GM19463 (cell line): ENCODE results near the gene SPSB2.

ENCODE experiments used
- ATAC-seq: cut with Tn5 transposase; IDR thresholded peaks from one replicate; pipeline ENCODE4 v1.9.1; 2021; ENCODE audit warnings: mild to moderate bottlenecking, moderate library complexity; ENCODE audit not compliant: unreplicated experiment

The SPSB2 gene

DNA sequence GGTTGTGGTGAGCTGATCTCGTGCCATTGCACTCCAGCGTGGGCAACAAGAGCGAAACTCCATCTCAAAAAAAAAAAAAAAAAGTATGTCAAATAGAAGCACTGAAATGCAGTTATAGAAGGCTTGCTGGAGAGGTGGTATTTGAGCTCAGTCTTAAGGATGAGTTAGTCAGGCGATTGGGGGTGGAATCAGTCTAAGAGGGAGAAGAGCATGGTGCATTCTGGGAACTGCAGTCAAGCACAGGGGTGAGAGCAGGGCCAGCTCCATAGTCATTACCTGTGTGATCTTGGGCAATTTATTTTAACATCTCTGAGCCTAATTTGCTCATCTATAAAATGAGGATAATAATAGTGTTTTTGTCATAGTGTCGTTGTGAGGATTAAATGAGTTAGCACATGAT, 38.2 kb downstream of the SPSB2 start:
- no peak for ATAC-seq

DNA sequence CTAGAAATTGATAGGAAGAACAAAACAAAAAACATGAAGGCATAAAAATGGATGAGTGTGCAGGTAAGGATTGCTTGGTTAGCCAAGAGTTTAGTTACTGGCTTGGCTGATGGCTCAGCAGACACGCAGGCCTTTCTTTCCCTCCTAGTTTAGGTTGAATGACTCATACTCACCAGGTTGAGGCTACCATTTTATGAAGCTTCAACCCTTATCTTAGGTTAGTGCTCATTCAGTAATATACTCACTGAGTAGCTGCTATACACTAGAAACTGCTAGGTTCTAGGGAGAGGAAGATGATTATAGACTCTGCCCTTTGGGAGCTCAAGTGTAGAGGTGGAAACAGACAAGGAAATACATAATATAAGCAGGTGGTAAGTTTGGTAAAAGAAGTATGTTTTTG, 38.8 kb downstream of the SPSB2 start:
- ATAC-seq = no peak

DNA sequence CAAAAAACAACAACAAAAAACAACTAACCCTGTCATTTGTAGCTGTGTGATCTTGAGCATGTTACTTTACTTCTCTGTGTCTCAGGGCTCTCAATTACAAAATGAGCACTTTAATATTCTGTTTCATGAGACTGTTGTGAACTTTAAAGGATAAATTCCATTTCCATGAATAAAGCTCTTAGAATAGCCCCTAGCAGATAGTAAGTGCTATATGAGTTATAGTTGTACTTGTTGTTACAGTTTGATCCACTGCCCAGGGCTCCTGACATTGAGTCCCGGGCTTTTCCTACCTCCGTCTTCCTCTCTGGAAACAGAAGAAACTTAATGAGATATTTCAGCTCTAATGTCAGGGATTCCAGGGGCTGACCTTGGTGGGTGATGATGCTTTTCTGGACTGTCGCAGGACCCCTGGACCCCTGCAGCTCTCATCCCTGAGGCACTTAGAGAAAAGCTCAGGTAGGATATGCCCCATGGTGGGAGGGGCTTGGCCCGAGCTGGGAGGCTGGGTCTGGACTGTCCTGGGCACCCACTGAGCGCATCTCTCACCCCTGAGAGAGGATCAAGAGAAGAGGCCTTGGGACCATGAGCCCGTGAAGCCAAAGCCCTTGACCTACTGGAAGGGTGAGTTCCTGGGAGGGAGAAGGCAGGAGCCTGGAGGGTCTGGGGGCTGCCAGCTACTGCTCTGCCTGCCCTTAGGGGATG, 39.8 kb downstream of the SPSB2 start:
- ATAC-seq = no peak

DNA sequence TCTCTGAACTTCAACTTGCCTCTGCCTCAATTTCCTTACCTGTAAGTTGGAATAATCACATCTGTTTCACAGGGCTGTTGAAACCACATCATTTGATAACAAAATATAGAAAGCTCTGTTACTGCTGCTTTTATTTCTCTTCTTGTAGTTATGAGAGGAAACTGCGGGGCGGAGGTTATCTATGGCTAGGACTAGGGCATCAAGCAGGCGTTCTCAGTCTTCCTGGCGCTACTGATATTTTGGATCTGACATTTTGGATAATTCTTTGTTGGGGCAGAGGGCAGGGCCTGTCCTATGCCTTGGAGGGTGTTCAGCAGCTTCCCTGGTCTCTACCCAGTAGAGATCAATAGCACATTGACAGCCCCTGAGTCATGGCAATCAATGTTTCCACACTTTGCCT, 41.0 kb downstream of the SPSB2 start:
- ATAC-seq = no peak

DNA sequence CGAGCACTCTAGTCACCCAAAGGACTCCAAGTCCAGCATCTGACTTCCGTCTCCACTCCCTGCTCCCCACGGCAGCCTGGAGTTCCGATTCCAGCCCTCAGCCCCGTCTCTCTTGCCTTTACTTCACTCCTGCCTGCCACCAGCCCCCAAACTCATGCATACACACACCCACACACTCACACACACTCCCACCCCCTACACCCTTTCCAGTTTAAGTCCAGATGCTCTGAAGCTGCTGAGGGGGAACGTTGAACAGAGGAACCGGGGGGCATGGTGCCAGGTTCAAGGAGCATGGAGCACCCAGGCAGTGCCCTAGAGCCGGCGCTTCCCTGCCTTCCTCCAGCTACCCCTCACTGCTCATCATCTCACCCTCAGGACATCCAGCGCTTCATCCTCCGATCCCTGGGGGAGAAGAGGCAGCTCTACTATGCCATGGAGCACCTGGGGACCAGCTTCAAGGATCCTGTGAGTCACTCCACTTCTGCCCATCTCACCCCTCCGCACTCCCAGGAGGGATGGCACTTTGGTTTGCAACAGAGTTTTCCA, 41.6 kb downstream of the SPSB2 start:
- ATAC-seq = no peak

DNA sequence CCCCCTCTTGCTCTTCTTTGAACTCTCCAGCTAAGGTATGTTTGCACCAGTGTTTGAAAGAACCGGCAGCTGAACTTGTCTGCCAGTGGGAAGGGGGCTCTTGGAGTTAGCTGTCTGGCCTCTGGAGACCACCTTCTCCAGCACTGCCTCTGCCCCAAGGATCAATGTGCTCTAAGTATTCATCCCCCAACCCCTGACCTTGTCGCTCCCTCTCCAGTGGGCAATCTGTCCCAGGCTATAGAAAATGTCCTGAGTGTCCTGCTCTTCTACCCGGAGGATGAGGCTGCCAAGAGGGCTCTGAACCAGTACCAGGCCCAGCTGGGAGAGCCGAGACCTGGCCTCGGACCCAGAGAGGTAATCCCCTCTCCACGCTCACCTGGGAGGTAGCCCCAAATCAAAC, 42.1 kb downstream of the SPSB2 start:
- ATAC-seq = no peak

DNA sequence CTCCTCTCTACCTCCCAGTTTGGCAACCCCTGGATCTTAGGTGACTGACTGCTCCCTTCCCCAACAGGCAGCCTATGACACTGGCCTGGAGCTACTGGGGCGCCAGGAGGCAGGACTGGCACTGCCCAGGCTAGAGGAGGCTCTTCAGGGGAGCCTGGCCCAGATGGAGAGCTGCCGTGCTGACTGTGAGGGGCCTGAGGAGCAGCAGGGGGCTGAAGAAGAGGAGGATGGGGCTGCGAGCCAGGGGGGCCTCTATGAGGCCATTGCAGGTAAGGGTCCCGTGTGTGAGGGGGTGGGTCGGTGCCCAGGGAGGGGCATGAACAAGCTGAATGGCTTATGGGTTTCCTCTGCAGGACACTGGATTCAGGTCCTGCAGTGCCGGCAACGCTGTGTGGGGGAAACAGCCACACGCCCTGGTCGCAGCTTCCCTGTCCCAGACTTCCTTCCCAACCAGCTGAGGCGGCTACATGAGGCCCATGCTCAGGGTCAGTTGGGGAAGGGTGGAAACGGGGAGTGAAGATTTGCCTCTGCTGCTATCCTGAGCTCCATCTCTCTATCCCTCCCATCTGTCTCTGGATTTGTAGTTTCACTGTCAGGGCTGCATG, 42.7 kb downstream of the SPSB2 start:
- no peak for ATAC-seq

DNA sequence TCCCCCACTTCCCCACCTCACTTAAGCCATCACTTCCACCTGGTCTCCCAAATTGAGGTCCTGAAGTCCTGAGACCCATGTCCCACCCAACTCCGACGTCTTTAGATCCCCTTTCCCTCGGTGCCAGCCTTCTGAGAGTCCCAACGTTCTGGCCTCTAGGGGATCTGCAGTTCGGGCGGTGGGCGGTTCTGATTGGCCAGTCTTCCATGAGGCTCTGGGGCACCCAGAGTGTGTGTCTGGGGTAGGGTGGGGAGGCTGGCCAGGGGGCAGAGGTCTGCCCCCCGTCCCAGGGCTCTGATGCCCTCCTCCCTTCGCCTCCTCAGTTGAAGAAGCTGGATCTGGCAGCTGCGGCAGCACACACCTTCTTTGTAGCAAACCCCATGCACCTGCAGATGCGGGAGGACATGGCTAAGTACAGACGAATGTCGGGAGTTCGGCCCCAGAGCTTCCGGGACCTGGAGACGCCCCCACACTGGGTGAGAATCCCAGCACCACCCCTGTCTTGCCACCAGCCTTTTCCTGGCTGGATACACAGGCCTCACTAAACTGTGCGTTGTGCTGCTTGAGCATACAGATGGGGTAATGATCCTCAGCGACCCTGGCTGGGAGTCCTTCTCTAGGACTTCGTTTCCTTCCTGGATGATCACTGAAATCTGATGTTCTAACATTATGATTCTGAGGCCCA, 43.4 kb downstream of the SPSB2 start:
- no peak for ATAC-seq

DNA sequence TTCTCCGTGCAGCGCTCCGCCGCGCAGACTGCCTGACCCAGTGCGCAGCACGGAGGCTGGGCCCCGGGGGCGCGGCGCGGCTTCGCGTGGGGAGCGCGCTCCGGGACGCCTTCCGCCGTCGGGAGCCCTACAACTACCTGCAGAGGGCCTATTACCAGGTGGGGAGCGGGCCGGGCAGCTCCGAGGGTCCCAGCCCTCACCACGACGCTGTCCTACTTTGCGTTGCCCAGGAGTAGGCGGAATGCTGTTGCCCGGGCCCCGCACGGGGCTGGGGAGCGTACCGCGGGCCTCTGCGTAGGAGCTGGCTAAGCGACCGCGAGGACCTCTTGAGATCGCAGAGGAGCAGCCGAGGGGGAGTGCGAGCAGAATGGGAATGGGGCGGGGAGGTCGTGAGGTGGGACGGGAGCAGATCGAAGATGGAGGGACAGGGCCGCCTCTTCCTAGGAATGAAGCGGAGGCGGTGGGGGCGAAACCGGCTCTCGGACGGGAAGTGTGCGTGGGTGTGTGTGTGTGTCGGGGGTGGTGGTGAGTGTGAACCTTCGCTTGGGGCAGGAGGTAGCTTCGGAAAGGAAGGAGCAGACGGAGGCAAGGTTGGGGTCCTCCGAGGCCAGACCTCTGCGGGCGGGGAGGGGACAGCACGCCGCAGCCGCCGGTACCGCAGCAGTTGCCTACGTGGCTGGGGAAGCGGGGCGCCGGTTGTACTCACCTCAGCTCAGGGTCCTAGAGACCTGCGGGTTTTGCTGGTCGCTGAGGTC, 44.1 kb downstream of the SPSB2 start:
- ATAC-seq = no peak

DNA sequence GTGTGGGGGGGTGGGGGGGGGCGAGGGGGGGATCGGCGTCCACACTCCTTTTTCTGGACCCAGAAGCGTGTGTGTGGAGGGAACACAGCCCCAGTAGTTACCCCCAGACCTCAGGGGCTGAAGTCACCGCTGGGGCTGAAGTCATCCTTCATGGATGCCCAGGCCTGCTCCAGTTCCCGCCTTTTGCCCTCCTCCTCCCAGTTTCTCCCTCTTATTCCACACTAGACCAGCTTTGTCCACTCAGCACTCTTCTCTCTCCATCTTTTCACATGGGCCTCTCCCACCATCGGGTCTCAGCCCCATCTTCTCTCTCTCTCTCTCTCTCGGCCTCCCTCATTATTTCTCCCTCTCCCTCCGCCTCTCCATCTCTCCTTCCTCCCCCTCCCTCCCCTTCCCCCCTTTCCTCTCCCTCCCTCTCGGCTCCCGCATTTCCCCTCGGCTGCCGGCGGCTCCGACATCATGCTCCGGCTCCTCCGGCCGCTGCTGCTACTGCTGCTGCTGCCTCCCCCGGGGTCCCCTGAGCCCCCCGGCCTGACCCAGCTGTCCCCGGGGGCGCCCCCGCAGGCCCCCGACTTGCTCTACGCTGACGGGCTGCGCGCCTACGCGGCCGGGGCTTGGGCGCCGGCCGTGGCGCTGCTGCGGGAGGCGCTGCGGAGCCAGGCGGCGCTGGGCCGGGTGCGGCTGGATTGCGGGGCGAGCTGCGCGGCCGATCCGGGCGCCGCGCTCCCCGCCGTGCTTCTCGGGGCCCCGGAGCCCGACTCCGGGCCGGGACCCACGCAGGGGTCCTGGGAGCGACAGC, 44.9 kb downstream of the SPSB2 start, which contains the start of gene P3H3:
Gene P3H3 (plus strand): TSS at position 426 of the 799 bp plus-strand sequence. CDS start 34 bp downstream, at position 460.
- ATAC-seq = no peak

DNA sequence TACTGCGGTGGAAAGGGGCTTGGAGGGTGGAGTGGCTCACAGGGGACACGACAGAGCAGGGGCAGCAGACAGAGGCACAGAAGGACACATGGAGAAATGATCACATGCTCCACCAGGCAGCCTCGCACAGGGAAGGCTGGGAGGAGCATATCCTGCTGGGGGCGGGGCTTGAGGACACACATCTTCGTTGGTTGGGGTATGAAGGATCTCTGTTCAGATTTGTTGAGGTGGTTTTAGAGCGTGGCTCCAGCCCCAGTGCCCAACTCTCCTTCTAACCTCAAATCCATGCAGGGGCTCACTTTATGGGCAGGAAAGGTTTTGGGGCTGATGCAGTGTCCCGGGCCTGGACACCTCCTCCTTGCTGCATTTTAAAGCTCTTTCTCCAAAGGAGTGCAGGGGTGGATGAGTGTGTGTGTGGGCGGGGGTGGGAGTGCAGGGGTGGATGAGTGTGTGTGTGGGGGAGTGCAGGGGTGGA, 45.6 kb downstream of the SPSB2 start:
- ATAC-seq = no peak

DNA sequence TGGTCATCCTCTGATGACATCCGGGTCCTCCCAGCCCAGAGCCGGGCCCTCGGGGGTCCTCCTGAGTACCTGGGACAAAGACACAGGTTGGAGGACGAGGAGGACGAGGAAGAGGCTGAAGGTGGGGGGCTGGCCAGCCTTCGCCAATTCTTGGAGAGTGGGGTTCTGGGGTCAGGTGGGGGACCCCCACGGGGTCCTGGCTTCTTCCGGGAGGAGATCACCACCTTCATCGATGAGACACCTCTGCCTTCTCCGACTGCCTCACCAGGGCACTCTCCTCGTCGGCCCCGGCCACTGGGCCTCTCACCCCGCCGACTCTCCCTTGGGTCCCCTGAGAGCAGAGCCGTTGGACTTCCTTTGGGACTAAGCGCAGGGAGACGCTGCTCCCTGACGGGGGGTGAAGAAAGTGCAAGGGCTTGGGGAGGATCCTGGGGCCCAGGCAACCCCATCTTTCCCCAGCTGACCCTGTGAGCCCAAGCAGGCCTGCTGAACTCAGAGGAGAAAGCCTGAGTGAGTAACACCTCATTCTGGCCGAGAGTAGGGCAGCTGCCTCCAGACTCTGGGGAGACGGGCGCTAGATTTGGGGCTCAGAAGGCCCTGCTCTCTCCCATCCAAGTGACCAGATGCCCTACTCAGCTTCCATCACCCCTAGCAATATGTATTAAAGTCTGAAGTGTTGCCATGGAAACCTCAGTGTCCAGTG, 46.2 kb downstream of the SPSB2 start:
- ATAC-seq = no peak

DNA sequence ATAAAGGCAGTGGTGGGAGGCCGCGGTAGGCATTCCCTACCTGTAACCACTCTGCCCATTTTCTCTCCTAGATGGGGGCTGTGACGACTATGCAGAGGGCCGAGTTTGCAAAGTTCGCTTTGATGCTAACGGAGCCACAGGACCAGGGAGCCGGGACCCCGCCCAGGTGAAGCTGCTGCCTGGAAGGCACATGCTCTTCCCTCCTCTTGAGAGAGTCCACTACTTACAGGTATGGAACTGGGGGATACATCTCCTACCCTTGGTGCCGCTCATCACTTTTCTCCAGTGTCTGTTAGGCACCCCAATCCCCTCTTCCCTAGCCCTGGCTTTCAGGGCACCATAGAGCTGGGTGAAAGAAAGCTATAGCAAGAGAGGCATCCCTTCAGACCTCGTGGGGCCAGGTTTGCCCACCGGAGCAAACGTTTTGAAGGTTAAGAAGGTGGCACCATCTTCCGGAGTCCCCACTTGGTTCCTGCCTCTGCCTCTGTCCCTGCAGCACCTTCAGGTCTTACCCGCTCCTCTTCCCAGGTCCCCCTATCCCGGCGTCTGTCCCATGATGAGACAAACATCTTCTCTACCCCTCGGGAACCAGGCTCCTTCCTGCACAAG, 46.9 kb downstream of the SPSB2 start:
- no peak for ATAC-seq

DNA sequence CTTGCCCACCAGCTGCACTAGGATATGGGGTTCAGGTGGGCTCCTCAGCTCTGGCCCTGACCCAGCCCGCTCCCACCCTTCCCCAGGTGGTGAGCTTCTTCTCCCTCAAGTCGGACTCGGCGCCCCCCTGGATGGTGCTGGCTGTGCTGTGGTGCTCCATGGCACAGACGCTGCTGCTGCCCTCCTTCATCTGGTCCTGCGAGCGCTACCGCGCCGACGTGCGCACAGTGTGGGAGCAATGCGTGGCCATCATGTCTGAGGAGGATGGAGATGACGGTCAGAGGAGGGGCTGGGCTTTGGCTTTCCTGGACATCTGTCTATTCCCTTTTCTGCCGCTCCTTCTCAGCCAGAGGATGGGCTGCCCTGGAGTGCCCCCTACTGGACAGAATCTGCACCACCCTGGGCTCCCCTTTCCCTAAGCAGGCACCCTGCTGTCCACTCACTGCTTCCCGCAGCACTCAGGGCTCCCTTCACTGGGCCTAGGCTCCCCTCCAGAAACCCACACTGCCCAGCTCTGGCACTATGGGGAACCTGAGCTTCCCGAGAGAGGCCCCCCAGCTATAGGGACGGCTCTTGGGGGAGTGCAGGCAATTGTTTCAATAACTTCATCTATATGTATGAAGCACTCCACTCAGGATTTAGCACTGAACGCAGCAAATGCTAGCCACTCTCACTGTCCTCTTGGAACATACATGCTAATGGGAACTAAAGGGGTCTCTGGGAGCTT, 47.5 kb downstream of the SPSB2 start:
- no peak for ATAC-seq

DNA sequence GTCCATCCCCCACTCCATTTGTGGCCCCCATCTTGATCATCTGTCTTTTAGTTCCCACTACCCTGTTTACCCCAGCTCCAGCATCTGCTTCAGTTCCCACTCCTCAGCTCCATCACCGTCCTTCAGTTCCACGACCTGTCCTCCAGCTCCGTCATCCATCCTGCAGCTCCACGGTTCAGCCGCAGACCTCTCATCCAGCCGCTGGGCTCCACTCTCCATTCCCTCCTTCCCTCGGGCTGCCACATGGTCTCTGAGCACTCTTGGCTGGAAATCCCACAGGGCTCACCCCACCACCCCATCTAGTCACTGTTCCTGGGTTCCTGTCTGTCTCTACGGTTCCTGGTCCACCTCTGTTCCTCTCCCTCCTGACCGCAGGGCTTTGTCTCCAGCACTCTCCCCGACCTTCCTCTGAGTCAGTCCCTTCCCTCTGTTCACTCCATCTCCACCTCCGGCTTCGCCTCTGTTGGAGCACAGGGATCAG, 48.2 kb downstream of the SPSB2 start:
- ATAC-seq = no peak

DNA sequence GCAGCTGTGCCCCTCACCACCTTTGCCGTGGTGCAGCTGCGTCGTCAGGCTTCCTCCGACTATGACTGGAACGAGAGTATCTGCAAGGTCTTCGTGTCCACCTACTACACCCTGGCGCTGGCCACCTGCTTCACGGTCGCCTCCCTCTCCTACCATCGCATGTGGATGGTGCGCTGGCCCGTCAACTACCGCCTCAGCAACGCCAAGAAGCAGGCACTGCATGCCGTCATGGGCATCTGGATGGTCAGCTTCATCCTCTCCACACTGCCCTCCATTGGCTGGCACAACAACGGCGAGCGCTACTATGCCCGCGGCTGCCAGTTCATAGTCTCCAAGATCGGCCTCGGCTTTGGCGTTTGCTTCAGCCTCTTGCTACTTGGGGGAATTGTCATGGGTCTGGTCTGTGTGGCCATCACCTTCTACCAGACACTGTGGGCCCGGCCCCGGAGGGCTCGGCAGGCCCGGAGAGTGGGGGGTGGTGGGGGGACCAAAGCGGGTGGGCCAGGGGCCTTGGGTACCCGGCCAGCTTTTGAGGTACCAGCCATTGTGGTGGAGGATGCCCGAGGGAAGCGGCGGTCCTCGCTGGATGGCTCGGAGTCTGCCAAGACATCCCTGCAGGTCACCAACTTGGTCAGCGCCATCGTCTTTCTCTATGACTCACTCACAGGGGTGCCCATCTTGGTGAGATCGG, 48.9 kb downstream of the SPSB2 start:
- ATAC-seq = no peak

DNA sequence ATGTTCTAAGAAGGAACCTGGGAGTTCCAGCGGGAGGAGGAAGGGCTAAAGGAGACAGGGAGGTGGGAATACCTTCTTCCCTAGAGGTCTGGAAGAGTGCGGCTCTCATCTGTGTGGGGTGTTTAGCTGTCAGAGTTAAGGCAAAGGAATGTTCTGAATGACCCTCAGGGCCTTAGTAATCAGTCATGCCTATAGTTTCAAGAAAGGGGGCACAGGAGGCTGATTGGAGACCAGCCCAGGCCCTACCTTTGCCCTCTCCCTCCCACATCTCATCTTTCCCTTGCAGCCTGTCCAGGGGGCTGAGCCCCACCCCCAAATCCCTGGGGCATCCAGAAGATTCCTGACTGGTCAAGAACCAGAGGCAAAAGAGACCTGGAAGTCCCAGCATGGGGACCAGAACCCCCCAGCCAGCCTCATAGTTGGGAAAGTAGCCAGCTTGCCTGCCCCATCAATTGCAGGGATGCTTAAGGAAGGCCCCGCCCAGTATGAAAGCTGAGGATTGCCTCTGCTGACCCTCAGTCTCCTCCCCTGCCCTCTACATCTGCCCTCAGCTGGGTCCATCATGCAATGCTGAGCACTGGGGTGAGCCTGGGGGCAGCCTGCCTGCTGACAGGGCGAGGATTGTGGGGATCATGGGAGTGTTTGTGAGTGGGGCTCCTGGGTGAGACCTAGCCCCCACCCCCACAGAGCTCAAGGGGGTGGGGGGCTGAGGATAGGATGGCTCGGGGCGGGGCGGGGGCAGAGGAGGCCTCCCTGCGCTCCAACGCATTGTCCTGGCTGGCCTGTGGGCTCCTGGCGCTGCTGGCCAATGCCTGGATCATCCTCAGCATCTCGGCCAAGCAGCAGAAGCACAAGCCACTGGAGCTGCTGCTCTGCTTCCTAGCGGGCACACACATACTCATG, 49.7 kb downstream of the SPSB2 start:
- no peak for ATAC-seq
